Right ventricle myocardium inferior (tissue), 1 donor: ENCODE measurements around the gene RIPOR3. TPM values are rescaled to one million over a fixed set of nuclear protein-coding genes. Genes with fewer than 3 reads are reported as not detected.
"Not testable (repeated sequence)": the region's sequence is repeated elsewhere in the genome, so short reads cannot be mapped to it uniquely, and the experiment has no call there.

ENCODE experiments used
- ATAC-seq: fragments of 200-7000 bp; cut with Tn5 transposase; one replicate; pipeline ENCODE4 v1.9.1; 2020; ENCODE audit warnings: mild to moderate bottlenecking, moderate library complexity
- DNase-seq: peaks from one replicate; pipeline ENCODE4 v3.0.0; 2021; ENCODE audit errors: missing footprints
- intact Hi-C: fragments of 100-400 bp; cut with DNase I; formaldehyde crosslinking; loops from one replicate; pipeline ENCODE4 v1.11.0; 2022
- total RNA-seq: library from RNA; stranded (reverse); fragmentation: NEBNext Ultra II Directional; extraction: Animal tissue kit (Norgen Biotek cat#: 25700); gene quantifications from one replicate; pipeline ENCODE4 v1.2.1, GENCODE V29; 2021
- donor health status: DM: no; HTN: yes; CAD: no; lungs with severe emphysema.

Gene RIPOR3
- total RNA-seq, 1 donor from 2014 or later = 8.3 TPM

DNA sequence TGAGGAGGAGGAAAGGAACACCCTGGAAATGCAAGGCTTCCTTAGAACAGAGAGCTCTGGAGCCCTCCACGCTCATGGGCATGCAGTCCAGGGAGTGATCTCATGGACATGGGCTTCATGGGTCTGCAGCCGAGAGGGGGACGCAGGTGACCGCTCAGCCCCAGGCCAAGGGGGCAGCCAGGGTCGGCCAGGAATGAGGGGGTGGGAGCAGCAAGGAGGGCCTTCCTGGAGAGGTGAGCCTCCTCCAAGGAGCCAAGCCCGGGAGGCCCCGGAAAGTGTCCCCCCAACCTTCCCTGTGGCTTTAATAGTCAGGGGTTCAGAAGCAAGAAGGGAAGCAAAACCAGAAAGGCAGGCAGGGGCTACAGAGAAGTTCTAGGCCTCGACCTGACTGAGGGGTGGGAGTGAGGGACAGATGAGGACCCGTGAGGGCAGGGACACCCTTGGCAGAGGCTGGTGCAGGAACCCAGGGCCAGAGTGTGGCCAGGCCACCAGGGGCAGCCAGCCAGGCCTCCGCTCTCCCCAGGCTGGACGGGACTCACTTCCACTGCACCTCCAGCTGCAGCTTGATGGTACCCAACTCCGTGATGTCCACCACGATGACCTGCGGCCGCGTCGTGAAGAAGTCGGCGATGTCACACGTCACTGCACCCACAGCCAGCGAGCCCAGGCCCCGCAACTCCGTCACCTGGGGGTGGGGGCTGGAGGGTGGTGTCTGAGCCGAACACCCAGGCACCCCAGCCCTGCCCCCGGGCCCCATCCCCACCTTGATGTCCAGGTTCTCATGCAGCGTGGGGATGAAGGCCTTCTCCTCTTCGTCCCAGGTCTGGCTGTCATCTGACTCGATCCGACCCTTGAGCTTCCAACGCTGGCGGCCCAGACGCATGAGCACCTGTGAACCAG is 83.2 kb downstream of the RIPOR3 start:
- ATAC-seq (no peak), DNase-seq (no peak)

DNA sequence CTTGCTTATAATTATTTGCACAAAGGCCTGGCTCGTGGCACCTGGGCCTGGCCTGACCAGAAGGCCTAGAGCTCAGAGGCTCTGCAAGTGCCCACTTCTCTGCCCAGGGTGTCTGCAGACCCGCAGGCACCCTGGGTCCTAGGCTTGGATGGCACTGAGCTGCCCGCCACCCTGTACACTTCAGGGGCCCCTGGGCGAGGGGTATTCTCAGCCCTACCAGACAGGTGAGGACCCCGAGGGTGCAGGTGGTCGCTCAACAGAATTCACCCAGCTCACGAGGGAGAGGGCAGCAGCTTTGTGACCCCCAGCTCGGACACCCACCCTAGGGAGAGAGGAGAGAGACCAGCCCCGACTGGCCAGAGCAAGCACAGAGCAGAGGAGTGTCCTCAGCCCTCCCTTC is 83.9 kb downstream of the RIPOR3 start:
- DNase-seq (no peak), ATAC-seq (no peak)
- intact Hi-C loops = no loop called here

More for the DNA sequence above, 83.2 kb downstream of the RIPOR3 start:
- intact Hi-C loops = no loop called here

DNA sequence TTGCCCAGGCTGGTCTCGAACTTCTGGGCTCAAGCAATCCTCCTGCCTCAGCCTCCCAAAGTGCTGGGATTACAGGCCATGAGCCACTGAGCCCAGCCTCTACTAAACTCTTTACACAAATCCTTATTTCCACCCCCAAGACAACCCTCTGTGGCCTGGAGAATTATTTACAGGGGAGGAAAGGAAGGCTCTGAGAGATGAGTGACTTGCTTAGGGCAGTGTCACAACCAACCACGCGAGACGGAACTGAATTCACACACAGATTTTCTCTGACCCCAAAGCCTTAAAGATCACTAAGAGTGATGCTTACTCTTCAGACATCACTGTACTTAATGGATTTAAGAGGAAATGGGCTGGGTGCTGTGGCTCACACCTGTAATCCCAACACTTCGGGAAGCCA is 86.2 kb downstream of the RIPOR3 start:
- intact Hi-C loops = no loop called here
- ATAC-seq = no peak
- DNase-seq = no peak

DNA sequence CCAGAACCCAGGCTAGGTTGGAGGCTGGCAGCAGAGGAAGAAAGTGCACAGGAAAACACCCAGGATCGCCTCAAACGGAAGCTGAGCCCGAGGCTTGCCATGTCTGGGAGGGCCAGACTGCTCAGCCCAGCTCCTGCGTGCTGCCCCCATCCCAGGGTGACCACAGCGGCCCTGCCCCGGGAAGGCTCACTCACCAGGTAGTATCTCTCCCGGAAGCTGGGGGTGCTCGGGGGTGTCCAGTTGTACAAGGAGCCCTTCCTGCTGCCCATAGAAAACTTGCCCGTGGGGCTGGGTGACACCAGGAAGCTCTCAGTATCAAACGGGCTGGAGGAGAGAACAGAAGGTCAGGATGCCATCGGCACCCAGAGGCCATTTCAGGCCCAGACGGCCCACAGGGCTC is 86.9 kb downstream of the RIPOR3 start:
- intact Hi-C loops = no loop called here
- ATAC-seq (no peak), DNase-seq (no peak)

DNA sequence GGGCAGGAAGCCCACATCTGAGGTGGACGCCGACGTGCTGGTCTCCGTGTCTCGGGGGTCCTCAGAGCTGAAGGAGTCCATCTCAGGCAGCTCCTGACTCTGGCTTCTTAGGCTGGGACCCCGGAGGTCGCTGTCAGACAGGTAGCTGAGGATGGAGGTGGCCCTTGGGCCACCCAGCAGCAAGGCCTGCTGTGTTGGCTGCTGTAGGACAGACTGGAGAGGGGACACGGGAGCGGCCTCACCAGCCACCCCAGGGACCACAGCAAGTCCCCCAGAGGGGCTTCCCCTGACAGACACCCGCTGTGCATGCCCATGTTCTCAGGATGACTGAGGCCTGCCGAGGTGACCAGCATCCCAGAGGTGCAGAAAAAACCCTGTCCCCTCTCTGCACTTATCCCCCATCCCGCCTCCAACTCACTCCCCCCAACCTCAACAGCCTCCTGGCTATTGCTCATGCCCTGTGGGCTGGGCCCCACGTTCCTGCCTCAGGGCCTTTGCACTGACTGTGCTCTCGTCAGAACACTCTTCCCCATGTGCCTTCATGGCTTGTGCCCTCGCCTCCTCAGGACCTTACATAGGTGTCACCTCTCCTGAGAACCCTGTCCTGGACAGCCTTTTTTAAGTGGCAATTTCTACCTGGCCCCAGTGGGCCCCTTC is 88.8 kb downstream of the RIPOR3 start:
- intact Hi-C loops = no loop called here
- no peak for DNase-seq
- ATAC-seq = peak; percentile 8

DNA sequence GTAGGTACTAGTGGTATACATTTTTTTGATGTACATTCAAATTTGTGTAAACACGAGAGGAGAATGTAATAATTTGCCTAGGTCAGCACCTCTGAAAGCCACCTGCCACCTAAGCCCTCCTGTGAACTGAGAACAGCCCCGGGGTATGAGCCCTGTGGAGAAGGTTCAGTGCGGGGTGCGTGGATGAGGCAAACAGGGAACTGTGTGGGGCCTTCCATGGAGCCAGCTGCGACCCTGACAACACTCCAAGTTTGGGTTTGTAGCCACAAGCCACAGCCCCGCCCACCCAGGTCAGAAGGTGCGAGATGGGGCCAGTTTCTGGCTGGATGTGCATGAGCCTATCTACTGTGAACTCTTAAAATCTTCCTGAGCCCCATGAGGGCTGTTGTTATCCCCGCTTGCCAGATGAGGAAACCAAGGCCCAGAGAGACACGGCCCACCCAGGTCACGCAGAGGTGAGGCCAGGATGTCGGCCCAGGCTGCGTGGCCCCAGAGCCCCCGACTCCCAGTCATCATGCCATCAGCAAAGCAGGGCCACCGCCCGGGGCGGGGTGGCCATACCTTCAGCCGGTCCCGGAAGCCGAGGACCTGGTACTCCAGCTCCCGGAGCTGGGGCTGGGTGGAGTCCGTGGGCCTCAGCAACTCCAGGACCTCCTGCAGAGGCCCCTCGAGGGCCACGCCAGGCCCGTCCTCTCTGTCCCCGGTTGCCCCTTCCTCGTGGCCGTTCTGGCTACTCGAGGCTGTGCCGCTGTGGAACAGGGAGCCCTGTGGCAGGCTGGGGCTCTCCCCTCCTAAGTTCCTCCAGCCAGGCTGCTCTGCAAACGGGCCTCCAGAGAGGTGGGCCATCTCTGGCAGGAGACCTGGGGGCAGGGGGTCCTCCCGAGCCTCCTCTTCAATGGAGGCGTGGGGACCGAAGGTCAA is 89.6 kb downstream of the RIPOR3 start:
- DNase-seq = no peak
- intact Hi-C loops = no loop called here
- ATAC-seq = no peak

DNA sequence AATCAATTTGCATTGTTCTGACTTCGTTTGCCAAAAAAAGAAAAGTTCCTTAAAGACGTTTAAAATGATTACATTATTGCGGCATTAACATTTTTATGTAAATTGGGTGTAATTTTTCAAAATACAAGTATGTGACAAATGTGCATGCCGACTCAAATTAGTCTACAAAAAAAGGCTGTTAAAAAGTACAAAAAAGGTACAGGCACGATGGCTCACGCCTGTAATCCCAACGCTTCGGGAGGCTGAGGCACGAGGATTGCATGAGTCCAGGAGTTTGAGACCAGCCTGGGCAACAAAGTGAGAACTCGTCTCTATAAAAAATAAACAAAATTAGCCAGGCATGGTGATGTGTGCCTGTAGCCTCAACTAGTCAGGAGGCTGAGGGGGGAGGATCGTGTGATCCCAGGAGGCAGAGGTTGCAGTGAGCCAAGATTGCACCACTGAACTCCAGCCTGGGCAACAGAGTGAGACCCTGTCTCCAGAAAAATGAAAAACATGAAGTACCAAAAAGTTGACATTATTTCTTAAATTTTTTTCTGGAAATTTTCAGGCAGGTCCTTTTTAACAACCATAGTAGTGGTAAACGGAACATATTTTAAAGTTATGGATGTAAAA is 91.0 kb downstream of the RIPOR3 start:
- intact Hi-C loops = no loop called here
- DNase-seq (no peak), ATAC-seq (no peak)

DNA sequence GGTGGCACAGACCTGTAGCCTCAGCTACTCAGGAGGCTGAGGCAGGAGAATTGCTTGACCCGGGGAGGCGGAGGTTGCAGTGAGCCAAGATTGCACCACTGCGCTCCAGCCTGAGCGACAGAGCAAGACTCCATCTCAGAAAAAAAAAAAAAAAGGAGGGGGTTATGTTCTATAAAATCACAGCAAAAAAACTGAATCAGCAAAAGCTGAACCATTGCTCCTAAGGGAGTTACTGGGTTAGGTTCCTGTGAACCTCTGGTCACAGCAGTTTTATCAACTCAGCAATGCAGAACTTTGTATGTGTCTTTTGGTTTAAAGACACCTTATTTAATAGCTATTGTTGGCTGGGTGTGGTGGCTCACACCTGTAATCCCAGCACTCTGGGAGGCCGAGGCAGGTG is 92.6 kb downstream of the RIPOR3 start:
- ATAC-seq, DNase-seq, intact Hi-C loops: not testable (repeated sequence)

DNA sequence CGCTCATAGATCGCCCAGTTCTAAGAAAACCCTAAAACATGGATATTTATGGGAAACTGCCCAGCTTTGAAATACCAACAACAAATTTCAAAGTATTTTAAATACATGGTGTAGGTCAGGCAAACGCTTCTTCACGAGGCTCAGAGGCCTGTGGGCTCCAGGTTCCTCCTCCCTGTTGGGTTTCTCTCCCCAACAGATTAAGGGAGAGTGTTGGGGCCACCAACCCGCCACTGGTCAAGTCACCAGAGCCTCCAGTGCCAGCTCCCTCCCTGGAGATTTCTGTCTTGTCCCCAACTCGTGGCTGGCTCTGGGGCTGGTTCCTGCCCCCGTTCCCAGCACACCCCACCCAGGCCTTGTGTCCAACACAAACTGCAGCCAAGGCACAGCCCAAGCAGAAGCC is 93.3 kb downstream of the RIPOR3 start:
- intact Hi-C loops = no loop called here
- ATAC-seq (no peak), DNase-seq (no peak)

DNA sequence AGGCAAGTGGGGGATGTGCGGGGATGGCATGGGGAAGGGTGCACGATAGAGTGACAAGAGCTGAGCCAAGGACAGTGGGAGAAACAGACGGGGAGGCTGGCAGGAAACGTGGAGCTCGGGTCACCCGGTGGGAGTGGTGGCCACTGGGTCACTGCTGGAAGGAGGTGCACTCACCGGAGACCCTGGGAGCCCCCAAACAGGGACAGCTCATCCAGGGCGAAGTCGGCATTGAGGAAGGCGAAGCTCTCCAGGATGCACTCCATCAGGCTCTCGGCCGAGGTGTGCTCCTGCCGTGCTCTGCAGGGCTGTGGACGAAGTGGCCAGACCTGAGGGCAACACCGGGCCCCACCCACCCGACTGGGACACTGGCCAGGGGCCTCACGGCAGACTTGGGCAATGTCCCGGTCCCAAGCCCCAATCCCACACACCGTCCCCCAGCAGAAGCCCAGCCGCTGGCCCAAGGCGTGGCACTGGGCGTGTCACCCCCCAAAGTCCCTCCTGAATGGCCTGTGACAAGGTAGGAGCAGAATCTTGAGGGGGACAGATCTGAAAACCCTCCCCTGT is 93.9 kb downstream of the RIPOR3 start:
- no peak for DNase-seq
- ATAC-seq = no peak
- intact Hi-C loops = no loop called here

DNA sequence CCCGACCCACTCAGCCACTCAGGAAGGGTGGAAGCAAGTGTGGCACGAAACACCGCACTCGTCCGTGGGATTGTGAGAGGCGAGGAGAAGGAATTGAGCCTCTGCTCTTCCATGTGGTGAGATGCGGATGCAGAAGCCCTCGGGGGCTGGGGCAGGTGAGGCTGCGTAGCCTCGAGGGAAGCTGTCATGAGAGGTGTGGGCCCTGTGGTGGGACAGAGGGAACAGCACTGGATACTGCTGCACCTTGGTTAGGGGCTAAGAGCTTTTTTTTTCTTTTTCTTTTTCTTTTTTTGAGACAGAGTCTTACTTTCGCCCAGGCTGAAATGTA is 94.7 kb downstream of the RIPOR3 start:
- intact Hi-C loops = no loop called here
- DNase-seq = no peak
- ATAC-seq = no peak

DNA sequence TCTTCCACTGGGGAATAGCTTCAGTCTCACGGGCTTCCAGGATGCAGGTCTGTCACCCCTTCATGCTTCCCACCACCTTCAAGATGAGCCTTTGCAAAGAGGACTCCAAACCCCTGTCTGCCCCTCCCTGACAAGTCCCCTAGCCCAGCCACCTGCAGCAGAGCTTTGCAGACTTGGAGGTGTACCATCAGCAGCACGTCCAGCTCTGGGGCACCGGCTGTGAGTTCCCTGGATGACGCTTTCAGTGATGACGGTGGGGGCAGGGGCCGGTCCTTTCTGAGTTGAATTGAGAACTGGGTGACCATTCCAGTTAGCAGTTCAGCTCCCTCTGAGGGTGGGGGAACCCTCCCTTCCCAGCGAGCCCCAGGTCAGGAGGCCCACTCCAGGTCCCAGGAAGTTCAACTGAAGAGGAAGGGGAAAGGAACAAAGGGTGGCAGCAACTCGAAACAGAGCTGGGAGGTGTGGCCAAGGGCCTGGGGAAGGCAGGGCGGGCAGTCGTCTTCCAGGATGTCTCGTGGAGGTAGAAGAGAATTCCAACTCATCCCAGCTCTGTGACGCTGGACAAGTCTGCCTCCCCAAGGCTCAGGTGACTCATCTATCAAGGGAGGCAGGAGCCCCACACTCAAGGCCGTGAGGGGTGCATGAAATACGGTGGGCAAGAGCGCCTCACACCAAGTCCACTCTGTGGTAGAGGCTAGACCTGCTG is 95.2 kb downstream of the RIPOR3 start:
- intact Hi-C loops = no loop called here
- DNase-seq (no peak), ATAC-seq (no peak)

DNA sequence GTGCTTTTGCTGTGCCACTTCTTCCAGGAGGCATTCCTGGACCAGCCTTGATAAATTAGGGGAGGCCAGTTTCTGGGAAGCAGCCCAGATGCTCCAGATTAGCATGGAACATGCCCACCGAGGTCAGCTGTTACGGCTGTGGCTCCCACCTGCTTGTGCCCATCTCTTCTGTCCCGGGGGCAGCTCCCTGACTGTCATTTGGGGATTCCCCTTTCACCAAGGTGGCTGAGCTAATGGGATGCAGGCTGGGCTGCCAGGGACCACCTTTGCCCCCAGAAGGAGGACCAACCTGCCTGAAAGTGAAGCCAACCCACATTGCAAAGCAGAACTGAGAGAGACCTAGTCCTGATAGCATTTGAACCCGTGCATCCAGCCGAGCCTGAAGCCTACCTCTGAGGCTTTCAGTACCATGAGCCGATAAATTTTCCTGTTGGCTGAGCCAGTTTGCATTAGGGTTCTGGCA is 95.9 kb downstream of the RIPOR3 start:
- intact Hi-C loops = no loop called here
- no peak for DNase-seq
- no peak for ATAC-seq

DNA sequence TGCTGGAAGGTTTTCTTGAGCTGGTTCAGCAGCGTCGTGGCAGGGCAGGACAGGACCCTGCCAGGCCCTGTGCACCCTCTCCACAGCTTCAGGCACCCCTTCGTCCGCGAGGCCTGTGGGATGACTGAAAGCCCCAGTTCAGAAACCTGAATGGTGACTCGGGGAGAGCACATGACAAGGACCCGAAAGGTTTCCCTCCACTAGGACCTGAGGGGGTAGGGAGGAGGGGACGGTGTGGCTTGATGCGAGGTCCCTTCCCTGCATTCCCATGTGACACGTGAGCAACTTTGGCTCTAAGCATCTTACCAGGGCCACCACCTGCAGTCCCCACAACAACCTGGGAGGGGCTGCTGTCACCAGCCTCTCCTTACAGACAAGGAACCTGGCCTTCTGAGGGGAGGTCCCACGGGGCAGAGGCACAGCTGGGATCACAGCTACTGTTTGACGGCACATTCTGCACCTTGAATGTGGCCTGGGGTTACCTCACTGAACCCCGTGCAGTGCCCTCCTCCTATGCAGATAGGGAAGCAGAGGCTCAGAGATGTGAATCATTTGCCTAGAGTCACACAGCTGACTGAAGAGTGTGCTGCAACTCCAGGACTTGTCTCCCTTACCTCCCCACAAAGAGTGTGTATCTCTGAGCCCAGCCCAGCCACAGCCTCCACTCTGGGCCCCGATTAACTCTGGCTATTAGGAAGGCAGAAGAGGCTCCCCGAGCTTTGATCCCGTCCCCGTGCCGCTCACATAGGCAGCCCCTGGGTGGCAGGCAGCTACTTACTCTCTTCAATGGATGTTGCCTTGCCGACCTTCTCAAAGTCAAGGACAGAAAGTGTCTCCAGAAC is 96.5 kb downstream of the RIPOR3 start:
- no peak for ATAC-seq
- DNase-seq = no peak

DNA sequence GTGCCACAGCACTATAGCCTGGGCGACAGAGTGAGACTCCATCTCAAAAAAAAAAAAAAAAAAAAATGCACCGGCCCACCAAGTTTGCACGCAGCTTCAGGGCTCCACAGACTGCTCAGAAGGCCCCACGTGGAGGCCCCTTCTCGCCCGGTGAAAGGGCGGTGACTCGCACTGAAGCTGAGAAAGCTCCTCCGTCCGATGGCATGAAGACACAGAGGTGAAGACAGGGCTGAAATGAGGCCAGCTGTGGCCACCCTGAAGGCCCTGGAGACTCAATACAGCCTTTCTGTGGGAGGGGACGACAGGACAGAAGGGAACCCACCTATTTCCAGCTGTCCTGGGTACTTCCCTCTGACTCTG is 97.1 kb downstream of the RIPOR3 start:
- no peak for ATAC-seq
- no peak for DNase-seq
- intact Hi-C loops = no loop called here

More for the DNA sequence above, 96.5 kb downstream of the RIPOR3 start:
- intact Hi-C loops = no loop called here

DNA sequence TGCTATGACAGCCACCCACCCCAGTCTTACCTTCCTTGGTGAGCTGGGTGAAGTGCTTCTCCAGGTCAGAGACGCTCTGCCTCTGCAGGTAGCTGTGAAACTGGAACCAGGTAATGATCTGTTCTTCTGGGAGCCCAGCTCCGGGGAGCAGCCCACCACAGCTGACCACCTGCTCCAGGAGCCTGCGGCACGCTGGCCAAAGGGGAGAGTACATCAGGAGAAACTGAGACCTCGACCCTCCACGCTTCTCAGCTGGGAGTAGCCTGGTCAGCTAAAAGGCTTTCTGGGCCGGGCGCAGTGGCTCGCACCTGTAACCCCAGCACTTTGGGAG is 98.4 kb downstream of the RIPOR3 start:
- DNase-seq = no peak
- no peak for ATAC-seq
- intact Hi-C loops = no loop called here

DNA sequence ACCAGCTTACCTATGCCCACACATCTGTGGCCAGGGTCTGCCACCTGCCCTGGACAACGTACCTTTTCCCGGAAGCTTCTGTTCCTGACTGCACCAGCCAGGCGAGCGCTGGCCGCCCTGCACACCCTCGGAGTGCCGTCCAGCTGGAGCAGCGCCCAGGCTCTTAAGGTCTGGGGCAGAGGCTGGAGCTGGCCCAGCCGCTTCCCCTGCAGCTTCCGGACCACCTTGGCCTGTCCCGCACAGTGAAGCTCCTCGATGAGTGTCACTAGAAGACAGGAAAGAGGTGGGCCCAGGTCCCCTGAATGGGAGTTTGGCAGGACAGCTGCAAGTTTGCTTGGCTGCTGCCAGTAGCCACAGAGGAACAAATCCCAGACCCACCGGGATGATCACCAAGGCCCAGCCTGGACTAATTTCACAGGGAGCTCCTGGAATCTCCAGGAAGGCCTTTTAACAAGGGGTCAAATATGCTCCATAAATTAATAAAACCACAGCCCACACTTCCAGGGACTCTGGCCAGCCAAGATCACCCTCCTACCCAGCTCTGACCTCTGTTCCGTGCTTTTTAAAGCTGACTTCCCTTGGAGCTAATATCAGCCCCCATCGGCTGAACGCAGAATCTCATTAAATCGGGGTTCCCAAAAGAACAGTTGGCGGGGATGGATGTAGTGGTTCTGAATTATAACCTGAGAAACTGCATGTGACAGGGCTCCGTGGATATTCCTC is 98.9 kb downstream of the RIPOR3 start:
- DNase-seq (peak; percentile 84), ATAC-seq (peak; percentile 78)
- intact Hi-C loops = no loop called here
